NOMO-1 treated with DMSO at 0.1 percent for 48 hours (cell line): ENCODE measurements around the gene SAMD3.
"Not testable (repeated sequence)": the region's sequence is repeated elsewhere in the genome, so short reads cannot be mapped to it uniquely, and the experiment has no call there.

Experiments used
- DNase-seq: peaks from one replicate; lab custom pipeline; 2025; ENCODE audit not compliant: unreplicated experiment; lab: John Stamatoyannopoulos, UW

The SAMD3 gene

GRCh38 chr6:130134582-130134981, 88.2 kb downstream of the SAMD3 start:
- no peak for DNase-seq

GRCh38 chr6:130132286-130132701, 90.5 kb downstream of the SAMD3 start:
- DNase-seq, result no peak

GRCh38 chr6:130129762-130130246, 92.9 kb downstream of the SAMD3 start:
- DNase-seq, result no peak

- peak; percentile 29 for DNase-seq
Observed at GRCh38 chr6:130128326-130128725, 94.4 kb downstream of the SAMD3 start.

- no peak for DNase-seq
Observed at GRCh38 chr6:130127195-130127594, 95.6 kb downstream of the SAMD3 start.

GRCh38 chr6:130122243-130122642, 100.5 kb downstream of the SAMD3 start:
- no peak for DNase-seq

GRCh38 chr6:130120731-130121130, 102.0 kb downstream of the SAMD3 start:
- no peak for DNase-seq

GRCh38 chr6:130119211-130119610, 103.5 kb downstream of the SAMD3 start:
- DNase-seq, result no peak

- DNase-seq, result no peak
Observed at GRCh38 chr6:130118236-130118635, 104.5 kb downstream of the SAMD3 start.

GRCh38 chr6:130117187-130117701, 105.5 kb downstream of the SAMD3 start:
- not testable (repeated sequence) for DNase-seq

- DNase-seq, result no peak
Observed at GRCh38 chr6:130116273-130116672, 106.5 kb downstream of the SAMD3 start.

- peak; percentile 43 for DNase-seq
Observed at GRCh38 chr6:130115036-130115435, 107.7 kb downstream of the SAMD3 start.

GRCh38 chr6:130113201-130113710, 109.5 kb downstream of the SAMD3 start:
- DNase-seq, result no peak

- no peak for DNase-seq
Observed at GRCh38 chr6:130111031-130111430, 111.7 kb downstream of the SAMD3 start.

GRCh38 chr6:130107710-130108109, 115.0 kb downstream of the SAMD3 start:
- DNase-seq, result no peak

GRCh38 chr6:130105996-130106704, 116.6 kb downstream of the SAMD3 start:
- DNase-seq, result peak; percentile 84

- no peak for DNase-seq
Observed at GRCh38 chr6:130099119-130099518, 123.6 kb downstream of the SAMD3 start.

GRCh38 chr6:130098317-130098716, 124.4 kb downstream of the SAMD3 start:
- no peak for DNase-seq
